Measurements from ENCODE around the gene ATG9A. TPM values are rescaled to one million over a fixed set of nuclear protein-coding genes. Genes with fewer than 3 reads are reported as not detected.

ATG9A gene
- total RNA-seq, 1 donor from 2014 or later, result 83.6 TPM

GRCh38 chr2:219273937-219274336, 44.5 kb upstream of the ATG9A start:
- no peak for TF ChIP-seq CTCF (IDR thresholded peaks at IDR 0.05)
- Mint-ChIP-seq H3K4me3 (ENCODE audit: unreplicated experiment) (no peak overlapping the region), H3K27ac (ENCODE audit: unreplicated experiment) (peak overlapping the region; percentile 25), H3K9me3 (ENCODE audit: unreplicated experiment) (no peaks in the 10 kb centered on the region), H3K4me1 (ENCODE audit: unreplicated experiment) (peaks cover 31% of the 10 kb centered on the region), H3K36me3 (ENCODE audit: unreplicated experiment) (no peaks in the 10 kb centered on the region), H3K27me3 (ENCODE audit: unreplicated experiment) (no peaks in the 10 kb centered on the region)
- no peak for DNase-seq (ENCODE audit: extremely low spot score, unreplicated experiment)

- H3K4me3 Mint-ChIP-seq (ENCODE audit: unreplicated experiment), result no peak overlapping the region
- DNase-seq (ENCODE audit: extremely low spot score, unreplicated experiment), result no peak
- TF ChIP-seq CTCF (IDR thresholded peaks at IDR 0.05), result no peak
- no peak overlapping the region for H3K27ac Mint-ChIP-seq (ENCODE audit: unreplicated experiment)
- H3K9me3 Mint-ChIP-seq (ENCODE audit: unreplicated experiment), result no peaks in the 10 kb centered on the region
- peaks cover 21% of the 10 kb centered on the region for H3K4me1 Mint-ChIP-seq (ENCODE audit: unreplicated experiment)
- H3K36me3 Mint-ChIP-seq (ENCODE audit: unreplicated experiment), result no peaks in the 10 kb centered on the region
- no peaks in the 10 kb centered on the region for H3K27me3 Mint-ChIP-seq (ENCODE audit: unreplicated experiment)
Measured at GRCh38 chr2:219272995-219273394, 43.6 kb upstream of the ATG9A start.

GRCh38 chr2:219272356-219272755, 42.9 kb upstream of the ATG9A start:
- no peak for DNase-seq (ENCODE audit: extremely low spot score, unreplicated experiment)

GRCh38 chr2:219271021-219271420, 41.6 kb upstream of the ATG9A start:
- no peaks in the 10 kb centered on the region for H3K36me3 Mint-ChIP-seq (ENCODE audit: unreplicated experiment)
- no peak for DNase-seq (ENCODE audit: extremely low spot score, unreplicated experiment)
- H3K4me3 Mint-ChIP-seq (ENCODE audit: unreplicated experiment), result no peak overlapping the region
- H3K27ac Mint-ChIP-seq (ENCODE audit: unreplicated experiment), result no peak overlapping the region
- H3K9me3 Mint-ChIP-seq (ENCODE audit: unreplicated experiment), result no peaks in the 10 kb centered on the region
- no peak for TF ChIP-seq CTCF (IDR thresholded peaks at IDR 0.05)
- no peaks in the 10 kb centered on the region for H3K27me3 Mint-ChIP-seq (ENCODE audit: unreplicated experiment)
- H3K4me1 Mint-ChIP-seq (ENCODE audit: unreplicated experiment), result peaks cover 14% of the 10 kb centered on the region

More at GRCh38 chr2:219272356-219272755, 42.9 kb upstream of the ATG9A start:
- Mint-ChIP-seq H3K27ac (ENCODE audit: unreplicated experiment) (no peak overlapping the region), H3K4me1 (ENCODE audit: unreplicated experiment) (peaks cover 15% of the 10 kb centered on the region), H3K9me3 (ENCODE audit: unreplicated experiment) (no peaks in the 10 kb centered on the region), H3K36me3 (ENCODE audit: unreplicated experiment) (no peaks in the 10 kb centered on the region), H3K27me3 (ENCODE audit: unreplicated experiment) (no peaks in the 10 kb centered on the region), H3K4me3 (ENCODE audit: unreplicated experiment) (no peak overlapping the region)
- no peak for TF ChIP-seq CTCF (IDR thresholded peaks at IDR 0.05)

- Mint-ChIP-seq H3K27ac (ENCODE audit: unreplicated experiment) (no peak overlapping the region), H3K4me3 (ENCODE audit: unreplicated experiment) (no peak overlapping the region), H3K4me1 (ENCODE audit: unreplicated experiment) (peaks cover 14% of the 10 kb centered on the region), H3K36me3 (ENCODE audit: unreplicated experiment) (no peaks in the 10 kb centered on the region), H3K27me3 (ENCODE audit: unreplicated experiment) (no peaks in the 10 kb centered on the region), H3K9me3 (ENCODE audit: unreplicated experiment) (no peaks in the 10 kb centered on the region)
- no peak for DNase-seq (ENCODE audit: extremely low spot score, unreplicated experiment)
- TF ChIP-seq CTCF (IDR thresholded peaks at IDR 0.05), result no peak
Measured at GRCh38 chr2:219270055-219270372, 40.6 kb upstream of the ATG9A start.

Measured in osteocyte (in vitro differentiated cells).